OCI-LY1 (cell line): ENCODE results near the gene FYB1.

Experiments used
- H2AFZ ChIP-seq: fragments of 200-600 bp; sonication (generic), shearing (Covaris generic); 2 replicates; pipeline ENCODE4 v1.6.0; 2014; ENCODE audit warnings: antibody characterized with exemption, mild to moderate bottlenecking, low read length
- H3F3A ChIP-seq: fragments of 200-600 bp; sonication (generic), shearing (Covaris generic); 2 replicates; pipeline ENCODE4 v1.6.0; 2014; ENCODE audit warnings: mild to moderate bottlenecking, antibody characterized with exemption, low read length, moderate library complexity; ENCODE audit not compliant: insufficient read depth
- H3K27ac ChIP-seq: fragments of 200-600 bp; sonication (generic); 2 replicates; pipeline ENCODE4 v1.5.1; 2014; ENCODE audit warnings: low read length, mixed run types, mild to moderate bottlenecking, low read depth; ENCODE audit not compliant: poor library complexity, severe bottlenecking
- H3K27me3 ChIP-seq: fragments of 200-600 bp; sonication (generic); 2 replicates; pipeline ENCODE4 v1.6.0; 2014; ENCODE audit warnings: antibody characterized with exemption, mild to moderate bottlenecking, low read length, moderate library complexity; ENCODE audit not compliant: insufficient read depth
- H3K36me3 ChIP-seq: fragments of 200-600 bp; sonication (generic); 2 replicates; pipeline ENCODE4 v1.6.1; 2014; ENCODE audit warnings: mild to moderate bottlenecking, antibody characterized with exemption, low read length, moderate library complexity, mixed read lengths; ENCODE audit not compliant: insufficient read depth
- H3K4me1 ChIP-seq: fragments of 200-600 bp; sonication (generic); 2 replicates; pipeline ENCODE4 v1.5.1; 2014; ENCODE audit warnings: mild to moderate bottlenecking, low read length, moderate library complexity; ENCODE audit not compliant: insufficient read depth, severe bottlenecking
- H3K4me2 ChIP-seq: fragments of 200-600 bp; sonication (generic), shearing (Covaris generic); 2 replicates; pipeline ENCODE4 v1.6.1; 2014; ENCODE audit warnings: low read length
- H3K4me3 ChIP-seq: fragments of 200-600 bp; sonication (generic); 2 replicates; pipeline ENCODE4 v1.5.1; 2014; ENCODE audit warnings: low read length, low read depth, mild to moderate bottlenecking, mixed read lengths; ENCODE audit not compliant: poor library complexity, severe bottlenecking
- H3K79me2 ChIP-seq: fragments of 200-600 bp; shearing (Covaris generic); 2 replicates; pipeline ENCODE4 v1.6.1; 2016; ENCODE audit warnings: mixed run types, low read length, mixed read lengths; ENCODE audit not compliant: insufficient read depth
- H3K9ac ChIP-seq: fragments of 200-600 bp; sonication (generic), shearing (Covaris generic); 2 replicates; pipeline ENCODE4 v1.6.1; 2014; ENCODE audit warnings: mild to moderate bottlenecking, low read length, mixed read lengths
- H3K9me2 ChIP-seq: fragments of 200-600 bp; sonication (generic), shearing (Covaris generic); 2 replicates; pipeline ENCODE4 v1.6.1; 2014; ENCODE audit warnings: low read depth, mild to moderate bottlenecking, low read length, mixed read lengths
- H3K9me3 ChIP-seq: fragments of 200-600 bp; shearing (Covaris generic); 2 replicates; pipeline ENCODE4 v1.6.1; 2014; ENCODE audit warnings: low read length, mixed read lengths
- H4K20me1 ChIP-seq: fragments of 200-600 bp; sonication (generic), shearing (Covaris generic); 2 replicates; pipeline ENCODE4 v1.6.0; 2016; ENCODE audit warnings: mild to moderate bottlenecking, low read length; ENCODE audit not compliant: insufficient read depth
- EZH2 ChIP-seq: fragments of 200-600 bp; sonication (generic), shearing (Covaris generic); IDR thresholded peaks from 2 replicates; pipeline ENCODE4 v1.8.0; 2017; ENCODE audit warnings: borderline replicate concordance, mixed run types, mild to moderate bottlenecking, antibody characterized with exemption, low read length, moderate library complexity, mixed read lengths
- TF ChIP-seq, protein P1 (sequence below): fragments of 200-600 bp; sonication (generic), shearing (Covaris generic); IDR thresholded peaks from 2 replicates; pipeline ENCODE4 v1.5.1; 2017; ENCODE audit warnings: mild to moderate bottlenecking, antibody characterized with exemption, low read length, moderate library complexity, mixed read lengths

FYB1 gene

DNA sequence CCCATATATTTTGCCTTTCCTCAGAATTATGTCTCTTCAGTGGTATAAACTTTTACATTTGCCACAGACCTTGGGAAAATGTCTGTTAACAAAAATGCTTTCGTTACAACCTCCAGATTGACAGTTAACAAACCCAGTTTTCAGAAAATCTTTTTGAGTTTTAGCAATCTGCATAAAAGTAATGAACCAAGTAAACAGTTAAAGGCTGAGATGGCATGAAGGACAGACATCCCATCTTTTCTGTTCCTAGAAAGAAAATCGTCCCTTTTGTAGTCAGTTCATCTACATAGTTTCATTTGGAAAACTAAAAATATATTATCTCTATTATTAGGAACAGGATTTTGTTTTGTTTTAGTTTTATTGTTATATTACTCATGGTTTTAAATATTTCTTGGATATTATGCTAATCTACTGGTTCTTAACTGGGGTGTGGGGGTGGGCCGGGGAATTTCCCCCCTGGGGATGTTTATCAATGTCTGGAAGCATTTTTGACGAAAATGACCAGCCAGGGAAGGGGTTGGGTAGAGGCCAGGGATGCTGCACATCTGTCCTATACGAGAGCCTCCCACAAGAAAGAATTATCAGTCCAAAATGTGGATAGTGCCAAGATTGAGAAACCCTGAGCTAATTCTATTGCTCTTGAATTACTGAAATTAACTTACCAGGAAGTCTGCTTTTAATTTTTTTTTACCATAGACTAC, 11.9 kb downstream of the FYB1 start:
- no peaks in the 10 kb centered on the region for H3K79me2 ChIP-seq
- H3K9me2 ChIP-seq, result no peaks in the 10 kb centered on the region
- no peak overlapping the region for H3K27ac ChIP-seq
- no peaks in the 10 kb centered on the region for H3K36me3 ChIP-seq
- H4K20me1 ChIP-seq, result no peaks in the 10 kb centered on the region
- H3F3A ChIP-seq, result no peaks in the 10 kb centered on the region
- TF ChIP-seq EZH2, result no peak
- TF ChIP-seq, protein P1, sequence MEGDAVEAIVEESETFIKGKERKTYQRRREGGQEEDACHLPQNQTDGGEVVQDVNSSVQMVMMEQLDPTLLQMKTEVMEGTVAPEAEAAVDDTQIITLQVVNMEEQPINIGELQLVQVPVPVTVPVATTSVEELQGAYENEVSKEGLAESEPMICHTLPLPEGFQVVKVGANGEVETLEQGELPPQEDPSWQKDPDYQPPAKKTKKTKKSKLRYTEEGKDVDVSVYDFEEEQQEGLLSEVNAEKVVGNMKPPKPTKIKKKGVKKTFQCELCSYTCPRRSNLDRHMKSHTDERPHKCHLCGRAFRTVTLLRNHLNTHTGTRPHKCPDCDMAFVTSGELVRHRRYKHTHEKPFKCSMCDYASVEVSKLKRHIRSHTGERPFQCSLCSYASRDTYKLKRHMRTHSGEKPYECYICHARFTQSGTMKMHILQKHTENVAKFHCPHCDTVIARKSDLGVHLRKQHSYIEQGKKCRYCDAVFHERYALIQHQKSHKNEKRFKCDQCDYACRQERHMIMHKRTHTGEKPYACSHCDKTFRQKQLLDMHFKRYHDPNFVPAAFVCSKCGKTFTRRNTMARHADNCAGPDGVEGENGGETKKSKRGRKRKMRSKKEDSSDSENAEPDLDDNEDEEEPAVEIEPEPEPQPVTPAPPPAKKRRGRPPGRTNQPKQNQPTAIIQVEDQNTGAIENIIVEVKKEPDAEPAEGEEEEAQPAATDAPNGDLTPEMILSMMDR, result no peak
- H3K4me1 ChIP-seq, result no peaks in the 10 kb centered on the region
- no peaks in the 10 kb centered on the region for H3K9me3 ChIP-seq
- H3K27me3 ChIP-seq, result no peaks in the 10 kb centered on the region
- no peak overlapping the region for H3K4me3 ChIP-seq
- H2AFZ ChIP-seq, result no peak overlapping the region
- no peak overlapping the region for H3K4me2 ChIP-seq
- H3K9ac ChIP-seq, result no peak overlapping the region

DNA sequence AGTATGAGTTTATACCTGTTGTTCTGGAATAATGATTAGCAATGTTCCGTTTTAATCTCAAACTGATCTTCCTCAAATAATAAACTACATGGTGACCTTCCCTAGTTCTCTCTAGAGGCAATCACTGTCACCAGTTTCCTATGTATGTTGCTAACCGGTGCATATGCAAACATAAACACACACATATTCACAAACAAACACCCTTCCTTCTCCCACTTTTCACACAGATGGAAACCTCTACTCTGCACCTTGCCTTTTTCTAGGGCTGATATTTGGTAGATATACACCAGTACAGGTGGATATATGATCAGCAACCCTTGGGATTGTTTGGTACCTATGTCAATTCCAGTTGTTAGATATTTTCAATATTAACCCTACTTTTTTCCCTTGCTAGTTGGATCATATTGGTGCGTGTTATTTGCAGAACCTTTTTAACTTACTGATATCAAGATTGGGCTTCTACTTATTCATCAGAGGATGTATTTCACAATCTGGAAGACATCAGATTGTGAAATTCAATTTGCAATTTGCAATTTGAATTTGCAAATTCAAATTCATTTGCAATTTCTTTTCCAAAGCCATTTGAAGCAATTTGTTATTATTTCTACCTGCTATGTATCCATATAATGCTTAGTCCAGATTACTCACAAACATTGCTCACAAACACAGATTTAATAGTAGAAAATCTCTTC, 12.6 kb downstream of the FYB1 start:
- Histone ChIP-seq H3K9me2 (no peaks in the 10 kb centered on the region), H3K4me1 (no peaks in the 10 kb centered on the region)
- TF ChIP-seq, protein P1, result no peak
- no peak for TF ChIP-seq EZH2

DNA sequence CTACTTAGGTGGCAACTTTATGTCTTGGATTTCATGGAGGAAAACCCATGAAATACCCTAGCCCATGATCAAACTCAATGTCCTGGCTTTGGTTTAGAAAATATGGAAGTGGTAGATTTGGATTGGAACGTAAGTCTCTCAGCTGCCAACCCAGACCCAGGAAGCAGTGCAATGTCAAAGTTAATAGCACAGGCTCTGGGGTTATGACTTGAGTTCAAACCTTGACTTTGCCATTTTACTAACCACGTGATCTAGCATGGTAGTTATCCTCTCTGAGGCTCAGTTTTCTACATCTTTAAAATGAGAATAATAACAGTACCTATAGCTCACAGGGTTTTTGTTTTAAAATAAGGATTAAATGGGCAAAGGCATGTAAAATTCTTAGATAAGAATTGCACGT, 13.8 kb downstream of the FYB1 start:
- H3F3A ChIP-seq, result no peaks in the 10 kb centered on the region
- TF ChIP-seq, protein P1, result no peak
- no peak for TF ChIP-seq EZH2
- no peaks in the 10 kb centered on the region for H3K4me1 ChIP-seq
- H3K27ac ChIP-seq, result no peak overlapping the region
- H3K9me2 ChIP-seq, result no peaks in the 10 kb centered on the region
- H3K4me3 ChIP-seq, result no peak overlapping the region
- H4K20me1 ChIP-seq, result no peaks in the 10 kb centered on the region
- H3K9me3 ChIP-seq, result no peaks in the 10 kb centered on the region
- no peaks in the 10 kb centered on the region for H3K36me3 ChIP-seq
- H3K4me2 ChIP-seq, result no peak overlapping the region
- no peak overlapping the region for H2AFZ ChIP-seq
- H3K9ac ChIP-seq, result no peak overlapping the region
- H3K27me3 ChIP-seq, result no peaks in the 10 kb centered on the region
- H3K79me2 ChIP-seq, result no peaks in the 10 kb centered on the region

More for the DNA sequence above, 12.6 kb downstream of the FYB1 start:
- no peaks in the 10 kb centered on the region for H4K20me1 ChIP-seq
- H3K9ac ChIP-seq, result no peak overlapping the region
- H3K9me3 ChIP-seq, result no peaks in the 10 kb centered on the region
- no peaks in the 10 kb centered on the region for H3F3A ChIP-seq
- H3K27me3 ChIP-seq, result no peaks in the 10 kb centered on the region
- H3K79me2 ChIP-seq, result no peaks in the 10 kb centered on the region
- no peak overlapping the region for H2AFZ ChIP-seq
- no peak overlapping the region for H3K4me3 ChIP-seq
- no peak overlapping the region for H3K27ac ChIP-seq
- H3K36me3 ChIP-seq, result no peaks in the 10 kb centered on the region
- H3K4me2 ChIP-seq, result no peak overlapping the region
